ENCODE data around the gene MUC21.
"Not testable (repeated sequence)": the region's sequence is repeated elsewhere in the genome, so short reads cannot be mapped to it uniquely, and the experiment has no call there.

Gene MUC21

DNA sequence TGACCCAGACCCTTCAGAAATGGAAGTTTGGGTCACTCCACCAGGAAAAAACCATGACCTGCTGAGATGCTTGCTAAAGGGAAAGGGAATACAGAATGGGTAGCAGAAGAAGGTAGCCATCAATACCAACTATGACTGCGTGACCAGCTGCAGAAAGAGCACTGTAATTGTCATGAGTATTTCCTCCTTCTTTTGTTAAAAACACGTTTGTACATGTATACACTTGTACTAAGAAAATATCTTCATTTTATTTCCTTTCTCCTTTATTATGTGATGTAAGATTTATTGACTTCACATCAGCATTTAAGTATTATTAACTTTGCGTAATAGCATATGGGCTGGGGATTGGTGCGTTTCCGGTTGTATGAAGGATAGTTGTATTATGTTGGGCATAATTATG lies 12.6 kb upstream of the MUC21 start:
- no peak for DNase-seq

DNA sequence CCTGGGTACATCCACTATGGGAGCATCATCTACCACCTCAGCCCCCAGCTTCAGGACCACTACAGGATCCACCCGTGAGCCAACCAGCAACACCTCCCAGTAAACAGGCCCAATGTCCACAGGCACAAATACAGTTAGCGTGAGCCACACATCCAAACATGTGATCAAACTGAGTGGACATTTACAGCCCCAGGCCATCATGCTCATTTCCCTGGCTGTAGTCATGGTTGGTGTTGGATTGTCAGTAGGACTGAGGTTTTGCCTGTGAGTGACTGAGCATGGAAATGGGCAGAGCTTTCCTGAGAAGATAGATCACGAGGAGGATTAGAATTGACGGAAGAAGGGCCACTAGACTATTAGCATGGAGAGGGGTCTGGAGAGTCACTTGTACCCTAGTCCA lies 10.7 kb upstream of the MUC21 start:
- DNase-seq, result no peak

DNA sequence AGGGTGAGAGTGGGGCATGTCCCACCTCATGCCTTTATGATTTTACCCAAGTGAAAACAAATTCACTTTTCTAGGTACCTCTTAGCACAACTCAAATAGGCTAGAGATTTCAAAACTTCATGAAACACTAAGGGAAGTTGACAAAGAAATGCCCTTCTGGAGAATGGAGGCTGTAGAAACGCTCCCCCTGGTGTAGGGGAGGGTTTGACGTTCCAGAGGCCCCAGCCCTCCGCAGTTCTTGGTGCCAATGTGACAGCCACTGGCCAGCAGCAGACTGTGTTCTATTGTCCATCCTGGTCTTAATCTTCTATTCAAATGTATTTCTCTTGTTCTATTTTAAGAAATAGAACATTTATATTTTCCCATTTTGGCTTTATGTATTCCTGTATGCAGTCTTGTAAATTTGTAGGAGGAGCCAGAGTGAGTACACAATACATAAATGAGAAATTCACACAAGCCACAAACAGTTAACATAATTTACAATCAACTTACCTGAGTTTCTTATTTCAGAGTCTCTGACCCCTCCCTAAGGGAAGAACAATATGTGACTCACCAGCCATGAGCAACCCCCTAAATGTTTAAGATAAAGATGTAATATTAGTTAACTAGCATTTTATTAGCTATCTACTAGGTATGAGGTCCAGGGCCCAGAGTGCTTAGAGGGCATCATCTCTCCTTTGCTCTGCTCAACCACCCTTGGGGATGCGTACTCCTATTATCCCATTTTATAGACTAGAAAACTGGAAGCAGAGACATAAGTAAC lies 8.8 kb upstream of the MUC21 start:
- DNase-seq, result no peak

DNA sequence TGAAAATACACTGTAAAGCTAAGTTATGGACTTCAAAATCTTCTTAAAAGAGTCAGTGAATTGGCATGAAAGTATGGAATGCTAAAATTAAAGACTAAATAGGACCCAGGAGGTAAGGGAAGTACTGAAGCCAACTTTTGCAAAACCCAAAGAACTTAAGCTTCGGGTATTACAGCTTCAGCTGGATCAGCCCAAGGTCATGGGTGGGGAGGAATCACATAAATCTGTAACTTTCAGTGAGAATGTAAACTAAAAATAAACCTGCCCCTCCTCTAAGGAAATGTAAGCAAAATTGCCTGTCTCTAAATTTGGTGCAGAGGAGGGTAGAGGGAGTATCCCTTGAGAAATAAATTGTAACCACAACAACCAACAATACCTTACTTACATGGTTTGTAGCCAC lies 4.4 kb upstream of the MUC21 start:
- DNase-seq, result no peak

DNA sequence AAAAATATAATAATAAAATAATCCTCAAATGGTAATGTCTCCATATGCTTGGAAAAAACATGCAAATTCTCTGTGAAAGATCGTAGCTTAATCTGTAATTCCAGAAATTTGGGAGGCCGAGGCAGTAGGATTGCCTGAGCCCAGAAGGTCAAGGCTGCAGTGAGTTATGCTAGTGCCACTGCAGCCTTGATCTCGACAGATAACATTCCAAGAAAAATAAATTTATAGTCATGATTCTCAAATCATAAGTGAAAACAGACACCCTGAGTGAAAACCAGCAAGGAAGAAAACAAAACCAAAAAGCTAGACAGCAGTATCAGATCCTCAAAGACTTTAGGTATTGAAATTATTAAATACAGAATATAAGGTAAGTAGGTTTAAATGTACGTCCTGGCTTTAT lies 3.8 kb upstream of the MUC21 start:
- DNase-seq, result no peak

DNA sequence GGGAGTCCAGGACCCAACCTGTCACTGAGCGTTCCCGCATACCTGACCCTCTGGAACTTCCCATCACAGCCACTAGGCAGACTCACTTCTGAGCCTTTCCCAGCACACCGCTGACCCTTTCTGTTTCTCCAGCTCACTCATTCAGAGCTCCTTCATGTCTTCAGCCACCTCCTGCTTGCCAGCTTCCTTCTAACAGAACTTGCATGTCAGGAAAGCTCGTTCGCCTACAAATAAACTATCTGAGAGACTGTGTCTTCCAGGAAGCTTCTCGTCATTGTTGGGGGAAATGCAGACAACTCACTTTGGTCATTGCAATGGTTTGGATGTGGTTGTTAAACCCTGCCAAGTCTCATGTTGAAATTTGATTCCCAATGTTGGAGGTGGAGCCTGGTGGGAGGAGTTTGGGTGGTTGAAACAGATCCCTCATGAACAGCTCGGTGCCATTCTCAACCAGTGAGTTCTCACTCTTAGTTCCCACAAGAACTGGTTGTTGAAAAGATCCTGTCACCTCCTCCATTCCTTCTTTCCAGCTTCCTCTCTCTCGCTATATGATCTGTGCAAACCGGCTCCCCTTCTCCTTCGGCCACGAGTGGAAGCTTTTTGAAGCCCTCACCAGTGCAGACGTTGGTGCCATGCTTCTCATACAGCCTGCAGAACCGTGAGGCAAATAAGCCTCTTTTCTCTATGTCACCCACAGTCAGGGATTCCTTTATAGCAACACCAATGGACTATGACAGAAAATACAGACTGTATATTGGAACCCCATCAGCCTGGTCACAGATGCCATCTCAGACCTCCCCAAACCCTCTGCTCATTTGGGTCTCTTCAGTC lies 1.4 kb upstream of the MUC21 start:
- DNase-seq, result no peak

DNA sequence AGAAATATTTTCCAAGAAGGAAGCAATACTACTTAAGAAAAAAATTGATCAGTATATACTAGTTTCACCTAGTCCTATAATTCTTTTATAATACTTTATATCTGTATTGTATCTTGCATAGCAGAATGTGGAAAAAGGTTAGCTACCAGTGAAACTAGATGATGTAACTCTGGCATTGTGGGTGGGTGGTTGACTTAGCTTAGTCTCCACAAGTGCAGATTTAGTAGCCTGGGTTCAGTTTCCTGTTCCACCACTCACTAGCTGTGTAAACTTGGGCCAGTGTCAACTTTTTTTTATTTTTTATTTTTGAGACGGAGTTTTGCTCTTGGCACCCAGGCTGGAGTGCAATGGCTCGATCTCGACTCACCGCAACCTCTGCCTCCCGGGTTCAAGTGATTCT lies 2.0 kb downstream of the MUC21 start:
- peak; percentile 22 for DNase-seq

DNA sequence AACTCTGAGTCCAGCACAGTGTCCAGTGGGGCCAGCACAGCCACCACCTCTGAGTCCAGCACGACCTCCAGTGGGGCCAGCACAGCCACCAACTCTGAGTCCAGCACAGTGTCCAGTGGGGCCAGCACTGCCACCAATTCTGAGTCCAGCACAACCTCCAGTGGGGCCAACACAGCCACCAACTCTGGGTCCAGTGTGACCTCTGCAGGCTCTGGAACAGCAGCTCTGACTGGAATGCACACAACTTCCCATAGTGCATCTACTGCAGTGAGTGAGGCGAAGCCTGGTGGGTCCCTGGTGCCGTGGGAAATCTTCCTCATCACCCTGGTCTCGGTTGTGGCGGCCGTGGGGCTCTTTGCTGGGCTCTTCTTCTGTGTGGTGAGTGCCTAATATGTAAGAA lies 3.8 kb downstream of the MUC21 start:
- DNase-seq, result no peak

DNA sequence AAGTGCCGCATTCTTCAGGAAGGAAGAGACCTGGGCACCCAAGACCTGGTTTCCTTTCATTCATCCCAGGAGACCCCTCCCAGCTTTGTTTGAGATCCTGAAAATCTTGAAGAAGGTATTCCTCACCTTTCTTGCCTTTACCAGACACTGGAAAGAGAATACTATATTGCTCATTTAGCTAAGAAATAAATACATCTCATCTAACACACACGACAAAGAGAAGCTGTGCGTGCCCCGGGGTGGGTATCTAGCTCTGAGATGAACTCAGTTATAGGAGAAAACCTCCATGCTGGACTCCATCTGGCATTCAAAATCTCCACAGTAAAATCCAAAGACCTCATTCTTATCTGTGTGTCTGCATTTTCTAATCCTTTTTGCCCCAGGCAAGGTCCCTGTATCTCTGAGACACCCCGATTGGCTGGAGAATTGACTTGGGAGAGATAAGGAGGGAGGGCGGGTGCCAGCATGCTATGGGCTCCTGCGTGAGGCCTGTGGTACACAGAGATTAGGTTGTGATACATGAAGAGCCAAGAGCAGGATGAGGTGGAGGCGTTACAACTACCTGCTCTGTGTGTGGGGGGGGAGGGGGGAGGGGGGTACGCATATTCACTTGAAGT lies 4.8 kb downstream of the MUC21 start:
- DNase-seq, result no peak

DNA sequence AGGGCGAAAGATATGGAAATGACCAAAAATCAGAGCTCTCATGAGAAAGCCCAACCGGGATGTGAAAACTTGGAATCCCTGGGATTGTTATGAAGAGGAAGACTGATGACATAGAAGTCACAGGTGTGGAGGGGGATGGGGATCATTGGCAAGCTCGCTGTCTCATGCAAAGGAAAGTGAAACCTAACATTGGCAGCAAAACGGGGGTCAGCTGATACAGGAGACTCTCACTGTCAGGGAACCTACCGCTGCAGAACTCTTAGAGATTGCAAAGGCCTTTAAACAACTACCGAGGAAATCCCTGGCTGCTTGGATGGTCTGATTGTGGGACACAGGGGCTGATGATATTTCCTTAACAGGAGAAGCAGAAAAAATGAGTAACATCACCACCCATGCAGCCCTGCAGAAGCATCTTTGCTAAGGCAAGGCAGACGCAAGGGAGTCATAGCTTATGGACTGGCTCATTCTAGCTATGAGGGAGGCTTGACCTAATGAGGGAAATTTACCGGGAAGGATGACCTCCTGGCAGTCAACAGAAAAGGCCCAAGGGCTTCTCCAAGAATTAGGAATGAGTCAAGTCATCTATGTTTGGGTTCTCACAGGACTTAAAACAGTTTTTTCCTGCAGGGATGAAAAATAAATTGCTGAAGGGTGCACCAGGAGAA lies 7.0 kb downstream of the MUC21 start:
- peak; percentile 13 for DNase-seq

DNA sequence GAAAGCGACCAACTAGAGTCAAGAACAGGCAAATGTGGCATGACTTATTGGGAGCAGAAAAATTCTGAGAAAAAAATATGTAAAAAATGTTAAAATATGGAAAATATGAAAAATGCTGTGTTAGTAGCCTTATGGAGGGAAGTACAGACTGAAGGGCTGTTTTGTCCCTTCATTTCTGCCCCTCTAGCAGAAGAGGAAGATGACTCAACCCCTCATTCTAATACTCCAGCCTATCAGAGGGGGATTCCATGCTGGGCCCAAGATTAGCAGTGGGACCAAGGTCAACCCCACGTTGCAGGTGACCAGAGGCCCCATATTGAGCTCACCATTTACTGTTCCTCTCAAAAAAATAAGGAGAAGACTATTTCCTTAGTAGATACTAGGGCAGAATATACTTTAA lies 8.4 kb downstream of the MUC21 start:
- DNase-seq, result no peak

DNA sequence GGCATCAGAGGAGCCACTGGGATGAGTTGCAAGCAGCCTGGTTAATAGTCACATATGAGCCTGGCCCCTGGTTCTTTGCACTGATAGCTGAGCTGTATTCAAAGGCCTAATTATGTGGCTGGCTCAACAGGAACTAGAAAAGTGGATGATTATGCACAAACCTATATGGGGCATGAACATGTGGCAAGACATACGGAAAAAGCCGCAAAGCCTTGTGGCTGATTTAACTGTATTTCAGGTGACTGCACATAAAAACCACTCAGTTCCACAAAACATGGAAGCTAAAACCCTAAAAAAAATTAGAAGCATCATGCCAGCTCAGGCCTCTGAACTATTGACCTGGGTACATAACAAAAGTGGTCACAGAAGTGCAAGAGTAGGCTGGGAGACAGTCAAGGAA lies 13.8 kb downstream of the MUC21 start:
- no peak for DNase-seq

DNA sequence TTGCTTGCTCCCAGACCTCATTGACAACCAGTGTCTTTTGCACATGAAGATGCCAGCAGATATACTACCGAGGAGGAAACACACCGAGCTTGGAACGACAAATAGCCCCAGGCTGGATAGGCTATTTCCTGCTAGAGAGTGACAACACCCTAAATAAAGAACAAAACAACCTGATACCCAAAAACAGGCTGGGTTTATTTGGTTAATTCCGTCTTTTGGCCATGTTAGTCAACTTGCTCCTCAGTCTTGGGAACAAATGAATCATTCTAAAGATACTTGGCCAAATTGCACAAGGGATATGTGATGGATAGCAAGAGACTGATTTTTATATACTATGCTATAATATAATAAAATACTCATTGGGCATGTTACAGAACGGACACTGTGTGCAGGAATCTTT lies 15.3 kb downstream of the MUC21 start:
- no peak for DNase-seq

DNA sequence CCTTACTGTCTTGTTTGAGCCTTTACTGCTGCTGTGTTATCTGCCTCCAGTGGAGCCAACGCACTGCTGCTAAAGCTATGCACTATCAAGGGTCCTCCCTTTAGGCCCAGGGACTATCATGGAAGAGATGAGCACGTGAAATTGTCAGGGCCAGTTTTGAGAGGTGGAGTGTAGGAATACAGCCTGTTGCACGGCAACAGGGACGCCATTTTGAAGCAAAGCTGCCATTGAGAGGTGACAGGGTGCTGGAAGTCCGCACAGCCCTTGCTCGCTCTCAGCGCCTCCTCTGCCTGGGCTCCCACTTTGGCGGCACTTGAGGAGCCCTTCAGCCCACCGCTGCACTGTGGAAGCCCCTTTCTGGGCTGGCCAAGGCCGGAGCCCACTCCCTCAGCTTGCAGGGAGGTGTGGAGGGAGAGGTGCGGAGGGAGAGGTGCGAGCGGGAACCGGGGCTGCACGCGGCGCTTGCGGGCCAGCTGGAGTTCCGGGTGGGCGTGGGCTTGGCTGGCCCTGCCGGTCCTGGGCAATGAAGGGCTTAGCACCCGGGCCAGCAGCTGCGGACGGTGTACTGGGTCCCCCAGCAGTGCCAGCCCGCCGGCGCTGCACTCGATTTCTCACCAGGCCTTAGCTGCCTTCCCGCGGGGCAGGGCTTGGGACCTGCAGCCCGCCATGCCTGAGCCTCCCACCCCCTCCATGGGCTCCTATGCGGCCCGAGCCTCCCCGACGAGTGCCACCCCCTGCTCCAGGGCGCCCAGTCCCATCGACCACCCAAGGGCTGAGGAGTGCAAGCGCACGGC lies 16.7 kb downstream of the MUC21 start:
- not testable (repeated sequence) for DNase-seq

DNA sequence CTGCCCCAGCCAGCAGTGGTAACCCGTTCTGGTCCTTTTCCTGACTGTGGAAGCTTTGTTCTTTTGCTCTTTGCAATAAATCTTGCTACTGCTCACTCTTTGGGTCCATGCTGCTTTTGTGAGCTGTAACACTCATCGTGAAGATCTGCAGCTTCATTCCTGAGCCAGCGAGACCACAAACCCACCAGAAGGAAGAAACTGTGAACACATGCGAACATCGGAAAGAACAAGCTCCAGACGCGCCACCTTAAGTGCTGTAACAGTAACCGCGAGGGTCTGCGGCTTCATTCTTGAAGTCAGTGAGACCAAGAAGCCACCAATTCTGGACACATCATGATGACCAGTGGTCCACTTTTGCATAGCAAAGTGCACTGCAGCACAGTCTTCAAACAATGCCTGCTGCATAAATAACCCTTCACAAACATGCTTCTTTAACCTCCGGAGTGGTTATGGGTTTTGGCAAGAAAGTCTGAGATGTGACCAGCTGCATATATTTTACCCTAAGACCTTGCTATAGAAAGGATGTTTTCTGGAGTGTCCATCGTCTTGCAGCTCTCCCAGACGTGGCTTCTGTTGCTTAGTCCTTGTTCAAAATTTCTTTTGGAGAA lies 17.9 kb downstream of the MUC21 start:
- DNase-seq, result no peak

DNA sequence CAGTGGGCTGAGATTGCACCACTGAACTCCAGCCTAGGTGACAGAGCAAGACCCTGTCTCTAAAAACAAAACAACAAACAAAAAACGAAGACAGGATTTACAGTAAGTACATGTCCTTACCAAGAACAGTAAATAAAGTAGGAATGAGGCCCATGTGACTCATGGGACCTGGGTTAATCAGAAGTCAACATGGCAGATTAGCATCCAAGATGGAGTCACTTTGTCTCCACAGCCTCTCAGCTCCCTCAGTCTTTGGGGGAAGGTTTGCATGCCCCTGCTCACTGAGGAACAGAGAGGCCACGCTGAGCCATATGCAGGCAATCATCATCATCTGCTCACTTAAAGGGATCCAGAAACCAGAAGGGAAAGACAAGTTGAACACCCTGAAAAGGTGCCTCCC lies 19.0 kb downstream of the MUC21 start:
- no peak for DNase-seq

DNA sequence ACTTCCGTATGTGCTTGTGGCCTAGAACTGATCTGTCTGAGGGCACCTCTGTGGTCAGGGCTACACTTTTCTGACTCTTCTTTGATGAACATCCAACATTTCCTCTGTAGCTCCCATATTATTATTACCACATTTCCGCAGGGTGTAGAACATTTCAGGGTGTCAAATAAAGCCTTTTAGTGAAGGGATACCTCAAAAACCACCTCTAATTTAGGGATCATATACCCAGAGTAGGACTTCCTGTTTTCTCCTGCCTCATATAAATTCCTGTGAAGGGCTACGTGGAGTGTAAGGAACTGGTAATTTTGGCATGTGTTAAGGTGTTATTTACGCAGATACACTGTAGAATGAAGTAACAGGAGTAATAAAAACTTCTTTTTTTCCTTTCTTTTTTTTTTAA lies 21.3 kb downstream of the MUC21 start:
- no peak for DNase-seq

DNA sequence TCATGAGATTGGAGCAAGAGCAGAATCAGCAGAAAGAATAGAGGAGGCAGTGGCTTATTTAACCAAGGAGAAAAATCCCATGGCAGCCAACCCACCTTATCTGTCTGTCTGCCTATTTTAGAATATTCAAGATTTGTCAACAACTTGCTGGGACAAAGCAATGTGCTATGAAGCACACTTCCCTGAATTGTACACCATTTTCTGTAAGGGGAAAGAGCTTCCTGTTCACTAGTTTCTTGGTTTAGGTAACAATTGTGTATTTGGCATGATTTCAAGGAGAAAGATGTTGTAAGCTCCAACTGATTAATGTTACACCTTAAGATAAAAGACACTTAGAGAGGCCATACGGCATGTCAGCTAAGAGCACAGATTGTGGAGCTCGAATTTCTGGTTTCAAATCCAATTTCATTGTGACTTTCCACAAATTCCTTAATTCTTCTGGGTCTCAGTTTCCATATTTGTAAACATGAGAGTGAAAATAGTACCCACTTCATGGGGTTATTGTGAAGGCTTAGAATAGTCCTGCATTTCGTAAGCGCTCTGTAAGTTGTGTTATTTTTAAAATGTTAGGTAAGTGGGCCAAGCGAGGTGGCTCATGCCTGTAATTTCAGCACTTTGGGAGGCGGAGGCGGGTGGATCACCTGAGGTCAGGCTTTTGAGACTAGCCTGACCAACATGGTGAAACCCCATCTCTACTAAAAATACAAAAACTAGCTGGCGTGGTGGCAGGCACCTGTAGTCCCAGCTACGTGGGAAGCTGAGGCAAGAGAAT lies 21.9 kb downstream of the MUC21 start:
- no peak for DNase-seq

DNA sequence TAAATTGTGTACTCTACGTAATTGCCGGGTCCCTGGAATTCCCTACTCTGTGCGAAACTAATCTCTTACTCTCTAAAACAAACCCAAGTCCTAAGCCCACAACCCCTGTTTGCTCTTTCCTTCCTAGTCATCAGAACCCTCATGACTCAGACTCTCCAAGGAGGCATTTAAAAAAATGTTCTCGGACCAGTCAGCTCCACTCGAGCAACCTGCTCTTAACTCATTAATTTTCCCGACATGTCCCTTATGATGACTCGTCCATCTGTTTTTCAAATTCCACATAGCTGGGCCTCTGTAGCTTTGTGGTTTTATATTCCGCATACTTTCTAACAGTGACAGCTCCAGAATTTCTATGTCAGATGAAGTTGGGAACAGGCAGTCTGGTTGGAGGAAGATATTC lies 24.2 kb downstream of the MUC21 start:
- no peak for DNase-seq

DNA sequence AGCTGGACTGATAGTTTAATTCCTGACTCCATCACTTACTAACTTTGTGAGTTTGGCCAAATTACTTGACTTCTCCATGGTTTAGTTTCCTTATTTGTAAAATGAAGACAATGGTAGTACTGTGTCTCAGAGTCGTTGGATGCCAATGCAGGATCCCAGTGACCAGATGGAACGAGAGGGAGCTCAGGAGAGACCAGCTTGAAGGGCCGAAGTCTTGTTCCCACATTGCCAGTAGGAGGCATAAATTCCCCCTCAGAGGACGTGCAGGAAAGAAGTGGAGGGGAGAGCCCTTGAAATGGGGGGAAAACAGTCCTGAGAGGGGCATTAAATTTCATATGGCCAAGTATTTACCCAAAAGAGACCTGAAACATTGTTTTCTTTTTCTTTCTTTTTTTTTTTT lies 24.6 kb downstream of the MUC21 start:
- no peak for DNase-seq

DNA sequence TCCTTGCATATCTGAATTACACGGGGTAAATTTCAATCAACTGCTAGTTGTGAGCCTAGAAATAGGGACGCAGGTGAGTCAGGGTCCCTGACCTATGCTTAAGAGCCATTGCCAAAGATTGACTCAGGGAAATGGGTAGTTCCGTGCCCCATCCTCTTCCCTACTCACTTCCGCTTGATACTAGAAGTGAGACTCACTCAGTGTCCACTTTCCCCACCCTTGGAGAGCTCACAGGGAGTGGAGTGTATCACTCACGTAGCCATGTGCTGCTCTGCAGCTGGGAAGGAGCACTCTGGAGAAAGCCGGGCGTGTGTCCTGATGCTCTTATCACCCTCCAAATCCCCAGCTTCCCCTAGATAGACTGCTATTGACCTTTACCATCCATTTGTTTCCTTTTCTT lies 26.2 kb downstream of the MUC21 start:
- DNase-seq, result no peak
